GM12891 (cell line): Measurements from ENCODE around the gene RAMP1.

Experiments used
- POLR2A ChIP-seq: IDR thresholded peaks from 2 replicates; pipeline ENCODE4 v1.6.1; 2011; ENCODE audit warnings: low read depth, low read length, control low read depth
- POLR2AphosphoS5 ChIP-seq: IDR thresholded peaks from 2 replicates; pipeline ENCODE4 v1.6.1; 2011; ENCODE audit warnings: low read depth, low read length, control low read depth
- SPI1 ChIP-seq: IDR thresholded peaks from 2 replicates; pipeline ENCODE4 v1.6.1; 2011; ENCODE audit warnings: low read depth, low read length, control low read depth
- TAF1 ChIP-seq: IDR thresholded peaks from 2 replicates; pipeline ENCODE4 v1.6.1; 2011; ENCODE audit warnings: low read depth, low read length, control low read depth

DNA sequence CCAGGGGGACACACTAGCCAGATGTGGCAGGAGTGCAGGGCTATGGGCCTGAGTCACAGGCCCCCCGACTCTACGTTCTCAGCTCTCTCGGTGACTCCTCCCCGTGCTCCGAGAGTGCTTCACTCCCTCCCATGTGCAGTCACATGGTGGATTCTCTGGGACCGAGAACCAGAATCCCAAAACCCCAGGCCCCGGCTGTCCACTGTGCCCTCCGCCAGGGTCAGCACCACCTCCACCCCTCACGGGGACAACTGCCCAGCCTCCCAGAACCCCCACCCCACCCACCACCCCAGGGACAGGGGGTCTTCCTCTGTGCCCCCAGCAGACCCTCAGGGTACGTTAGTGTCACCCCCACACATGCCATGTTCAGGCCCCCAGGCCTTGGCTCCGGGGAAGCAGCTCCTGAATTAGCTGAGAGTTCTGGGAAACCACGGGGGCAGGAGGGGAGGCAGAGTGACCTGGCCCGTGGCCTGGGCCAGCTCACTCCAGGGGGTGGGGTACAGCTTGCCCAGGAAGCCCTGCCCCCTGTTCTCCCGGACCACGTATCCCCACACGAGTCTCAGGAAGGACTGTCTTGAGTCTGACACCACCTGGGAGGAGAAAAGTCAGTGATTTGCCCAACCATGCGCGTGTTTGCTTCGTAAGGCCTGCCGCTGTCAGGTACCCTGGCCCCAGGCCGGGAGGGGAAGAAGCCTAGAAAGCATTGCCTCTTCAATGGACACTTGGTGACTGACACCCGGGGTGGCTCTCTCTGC is 4.4 kb downstream of the RAMP1 start:
- TF ChIP-seq POLR2A: no peak
- no peak for TF ChIP-seq POLR2AphosphoS5
- TF ChIP-seq TAF1: no peak
- no peak for TF ChIP-seq SPI1
